ENCODE data around the gene CREB5. TPM values are rescaled to one million over a fixed set of nuclear protein-coding genes. Genes with fewer than 3 reads are reported as not detected.
A peak's percentile ranks its signal among the peaks of the same experiment; 100 is the strongest.

Gene CREB5
- total and polyA plus RNA-seq, 7 donors = 0.86 to 33.8 (median 16.6) TPM

GRCh38 chr7:28484606-28484935, 72.3 kb downstream of the CREB5 start:
- no peaks in the 10 kb centered on the region for H3K9me3 ChIP-seq
- H3K4me1 ChIP-seq = peaks cover 21% of the 10 kb centered on the region
- TF ChIP-seq CTCF (IDR thresholded peaks at IDR 0.05) = no peak
- no peak for ATAC-seq
- intact Hi-C loops (cut with DNase I) = no loop called here
- no peaks in the 10 kb centered on the region for H3K36me3 ChIP-seq (ENCODE audit: insufficient read depth in 1 of 2, low read depth in 1 of 2)
- no peaks in the 10 kb centered on the region for H3K27me3 ChIP-seq (ENCODE audit: insufficient read depth in 3 of 3, low read length in 2 of 3)
- DNase-seq = no peak
- WGBS, 3 donors = 93 to 96% (median 95%) methylated on average over 4 of the region's 4 CpGs
- no peak overlapping the region for H3K4me3 ChIP-seq
- no peak overlapping the region for H3K27ac ChIP-seq

GRCh38 chr7:28487487-28487886, 75.2 kb downstream of the CREB5 start:
- intact Hi-C loops (cut with DNase I) = no loop called here
- H3K4me3 ChIP-seq = no peak overlapping the region
- no peaks in the 10 kb centered on the region for H3K27me3 ChIP-seq (ENCODE audit: insufficient read depth in 3 of 3, low read length in 2 of 3)
- DNase-seq (no peak), ATAC-seq (no peak)
- no peaks in the 10 kb centered on the region for H3K36me3 ChIP-seq (ENCODE audit: insufficient read depth in 1 of 2, low read depth in 1 of 2)
- peaks cover 8% of the 10 kb centered on the region for H3K4me1 ChIP-seq
- 72 to 84% (median 75%) methylated on average over 4 of the region's 4 CpGs for WGBS, 3 donors
- H3K27ac ChIP-seq = no peak overlapping the region
- H3K9me3 ChIP-seq = no peaks in the 10 kb centered on the region
- no peak for TF ChIP-seq CTCF (IDR thresholded peaks at IDR 0.05)

GRCh38 chr7:28488061-28488791, 75.9 kb downstream of the CREB5 start:
- DNase-seq (no peak), ATAC-seq (no peak)
- H3K4me3 ChIP-seq = no peak overlapping the region
- H3K27me3 ChIP-seq (ENCODE audit: insufficient read depth in 3 of 3, low read length in 2 of 3) = no peaks in the 10 kb centered on the region
- TF ChIP-seq CTCF (IDR thresholded peaks at IDR 0.05) = no peak
- intact Hi-C loops (cut with DNase I) = no loop called here
- no peaks in the 10 kb centered on the region for H3K36me3 ChIP-seq (ENCODE audit: insufficient read depth in 1 of 2, low read depth in 1 of 2)
- WGBS, 3 donors = 77 to 81% (median 78%) methylated on average over 9 of the region's 9 CpGs
- H3K4me1 ChIP-seq = peaks cover 8% of the 10 kb centered on the region
- no peak overlapping the region for H3K27ac ChIP-seq
- no peaks in the 10 kb centered on the region for H3K9me3 ChIP-seq

- ATAC-seq = peak in 2 of 4 donors; percentile 37 to 82
- no peak for TF ChIP-seq CTCF (IDR thresholded peaks at IDR 0.05)
- H3K9me3 ChIP-seq = no peaks in the 10 kb centered on the region
- H3K4me3 ChIP-seq = no peak overlapping the region
- no peak for DNase-seq
- H3K36me3 ChIP-seq (ENCODE audit: insufficient read depth in 1 of 2, low read depth in 1 of 2) = no peaks in the 10 kb centered on the region
- H3K27me3 ChIP-seq (ENCODE audit: insufficient read depth in 3 of 3, low read length in 2 of 3) = no peaks in the 10 kb centered on the region
- WGBS, 3 donors = 76 to 89% (median 80%) methylated on average over 11 of the region's 11 CpGs
- intact Hi-C loops (cut with DNase I) = no loop called here
- H3K4me1 ChIP-seq = peaks cover 8% of the 10 kb centered on the region
- H3K27ac ChIP-seq = no peak overlapping the region
Observed at GRCh38 chr7:28490831-28491230, 78.5 kb downstream of the CREB5 start.

- Histone ChIP-seq H3K9me3 (no peaks in the 10 kb centered on the region), H3K27me3 (ENCODE audit: insufficient read depth in 3 of 3, low read length in 2 of 3) (no peaks in the 10 kb centered on the region), H3K27ac (no peak overlapping the region), H3K4me3 (no peak overlapping the region), H3K4me1 (no peaks in the 10 kb centered on the region), H3K36me3 (ENCODE audit: insufficient read depth in 1 of 2, low read depth in 1 of 2) (no peaks in the 10 kb centered on the region)
- DNase-seq = no peak
- intact Hi-C loops (cut with DNase I) = no loop called here
- TF ChIP-seq CTCF (IDR thresholded peaks at IDR 0.05) = no peak
- ATAC-seq = no peak
Observed at GRCh38 chr7:28493477-28493876, 81.2 kb downstream of the CREB5 start.

All from psoas muscle (tissue), 8 donors.